ENCODE results near the gene SIPA1L3. TPM values are rescaled to one million over a fixed set of nuclear protein-coding genes. Genes with fewer than 3 reads are reported as not detected.

Gene SIPA1L3
- total and polyA plus RNA-seq, 2 experiments from 2014 or later, result 15.7 to 54.1 TPM

GRCh38 chr19:38162632-38163031, 255.6 kb downstream of the SIPA1L3 start:
- Mint-ChIP-seq H3K27ac (no peak overlapping the region), H3K4me3 (no peak overlapping the region), H3K4me1 (no peaks in the 10 kb centered on the region; the same call in 2 of the 3 replicates), H3K27me3 (ENCODE audit: insufficient read depth, low read depth, poor library complexity) (peaks cover 17% of the 10 kb centered on the region), H3K9me3 (peaks cover 20% of the 10 kb centered on the region), H3K36me3 (ENCODE audit: low read depth) (peaks cover 47% of the 10 kb centered on the region)
- Histone ChIP-seq H3K4me3 (no peak overlapping the region), H3K4me1 (ENCODE audit: insufficient read depth) (no peaks in the 10 kb centered on the region), H3K9me2 (ENCODE audit: insufficient read depth) (no peaks in the 10 kb centered on the region), H3K27me3 (ENCODE audit: insufficient read depth) (no peaks in the 10 kb centered on the region), H4K20me1 (replicated peaks; ENCODE audit: insufficient read depth) (no peaks in the 10 kb centered on the region), H2AFZ (no peak overlapping the region), H3K27ac (ENCODE audit: low read depth) (no peak overlapping the region), H3K79me2 (replicated peaks; ENCODE audit: insufficient read depth) (no peaks in the 10 kb centered on the region), H3F3A (replicated peaks; ENCODE audit: low read depth) (no peaks in the 10 kb centered on the region), H3K36me3 (ENCODE audit: insufficient read depth) (peaks cover 3% of the 10 kb centered on the region), H3K4me2 (no peak overlapping the region)
- ATAC-seq, result peak; percentile 25; the same call in 1 of the 3 replicates
- TF ChIP-seq CTCF (conservative IDR thresholded peaks at IDR 0.05; ENCODE audit: low read depth in 2 of 2) (no peak), ZNF331 (CRISPR knock-in tag; IDR thresholded peaks at IDR 0.05; ENCODE audit: low read depth) (no peak), ZNF114 (CRISPR knock-in tag; IDR thresholded peaks at IDR 0.05) (no peak), CREB1 (CRISPR knock-in tag; IDR thresholded peaks at IDR 0.05; ENCODE audit: low read depth) (no peak), JUNB (IDR thresholded peaks at IDR 0.05; ENCODE audit: unreplicated experiment) (no peak), STAT1 (IDR thresholded peaks at IDR 0.05; ENCODE audit: unreplicated experiment) (no peak), NANOG (IDR thresholded peaks at IDR 0.05; ENCODE audit: borderline replicate concordance) (no peak), EZH2 (IDR thresholded peaks at IDR 0.05; ENCODE audit: low read depth, unreplicated experiment) (no peak), REST (IDR thresholded peaks at IDR 0.05; ENCODE audit: unreplicated experiment) (no peak), EZH2phosphoT487 (IDR thresholded peaks at IDR 0.05; ENCODE audit: unreplicated experiment) (no peak), POLR2AphosphoS5 (IDR thresholded peaks at IDR 0.05; ENCODE audit: low read depth) (no peak)
- TF ChIP-seq, protein P1, sequence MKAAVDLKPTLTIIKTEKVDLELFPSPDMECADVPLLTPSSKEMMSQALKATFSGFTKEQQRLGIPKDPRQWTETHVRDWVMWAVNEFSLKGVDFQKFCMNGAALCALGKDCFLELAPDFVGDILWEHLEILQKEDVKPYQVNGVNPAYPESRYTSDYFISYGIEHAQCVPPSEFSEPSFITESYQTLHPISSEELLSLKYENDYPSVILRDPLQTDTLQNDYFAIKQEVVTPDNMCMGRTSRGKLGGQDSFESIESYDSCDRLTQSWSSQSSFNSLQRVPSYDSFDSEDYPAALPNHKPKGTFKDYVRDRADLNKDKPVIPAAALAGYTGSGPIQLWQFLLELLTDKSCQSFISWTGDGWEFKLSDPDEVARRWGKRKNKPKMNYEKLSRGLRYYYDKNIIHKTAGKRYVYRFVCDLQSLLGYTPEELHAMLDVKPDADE (IDR thresholded peaks at IDR 0.05), result no peak
- TF ChIP-seq, protein P2, sequence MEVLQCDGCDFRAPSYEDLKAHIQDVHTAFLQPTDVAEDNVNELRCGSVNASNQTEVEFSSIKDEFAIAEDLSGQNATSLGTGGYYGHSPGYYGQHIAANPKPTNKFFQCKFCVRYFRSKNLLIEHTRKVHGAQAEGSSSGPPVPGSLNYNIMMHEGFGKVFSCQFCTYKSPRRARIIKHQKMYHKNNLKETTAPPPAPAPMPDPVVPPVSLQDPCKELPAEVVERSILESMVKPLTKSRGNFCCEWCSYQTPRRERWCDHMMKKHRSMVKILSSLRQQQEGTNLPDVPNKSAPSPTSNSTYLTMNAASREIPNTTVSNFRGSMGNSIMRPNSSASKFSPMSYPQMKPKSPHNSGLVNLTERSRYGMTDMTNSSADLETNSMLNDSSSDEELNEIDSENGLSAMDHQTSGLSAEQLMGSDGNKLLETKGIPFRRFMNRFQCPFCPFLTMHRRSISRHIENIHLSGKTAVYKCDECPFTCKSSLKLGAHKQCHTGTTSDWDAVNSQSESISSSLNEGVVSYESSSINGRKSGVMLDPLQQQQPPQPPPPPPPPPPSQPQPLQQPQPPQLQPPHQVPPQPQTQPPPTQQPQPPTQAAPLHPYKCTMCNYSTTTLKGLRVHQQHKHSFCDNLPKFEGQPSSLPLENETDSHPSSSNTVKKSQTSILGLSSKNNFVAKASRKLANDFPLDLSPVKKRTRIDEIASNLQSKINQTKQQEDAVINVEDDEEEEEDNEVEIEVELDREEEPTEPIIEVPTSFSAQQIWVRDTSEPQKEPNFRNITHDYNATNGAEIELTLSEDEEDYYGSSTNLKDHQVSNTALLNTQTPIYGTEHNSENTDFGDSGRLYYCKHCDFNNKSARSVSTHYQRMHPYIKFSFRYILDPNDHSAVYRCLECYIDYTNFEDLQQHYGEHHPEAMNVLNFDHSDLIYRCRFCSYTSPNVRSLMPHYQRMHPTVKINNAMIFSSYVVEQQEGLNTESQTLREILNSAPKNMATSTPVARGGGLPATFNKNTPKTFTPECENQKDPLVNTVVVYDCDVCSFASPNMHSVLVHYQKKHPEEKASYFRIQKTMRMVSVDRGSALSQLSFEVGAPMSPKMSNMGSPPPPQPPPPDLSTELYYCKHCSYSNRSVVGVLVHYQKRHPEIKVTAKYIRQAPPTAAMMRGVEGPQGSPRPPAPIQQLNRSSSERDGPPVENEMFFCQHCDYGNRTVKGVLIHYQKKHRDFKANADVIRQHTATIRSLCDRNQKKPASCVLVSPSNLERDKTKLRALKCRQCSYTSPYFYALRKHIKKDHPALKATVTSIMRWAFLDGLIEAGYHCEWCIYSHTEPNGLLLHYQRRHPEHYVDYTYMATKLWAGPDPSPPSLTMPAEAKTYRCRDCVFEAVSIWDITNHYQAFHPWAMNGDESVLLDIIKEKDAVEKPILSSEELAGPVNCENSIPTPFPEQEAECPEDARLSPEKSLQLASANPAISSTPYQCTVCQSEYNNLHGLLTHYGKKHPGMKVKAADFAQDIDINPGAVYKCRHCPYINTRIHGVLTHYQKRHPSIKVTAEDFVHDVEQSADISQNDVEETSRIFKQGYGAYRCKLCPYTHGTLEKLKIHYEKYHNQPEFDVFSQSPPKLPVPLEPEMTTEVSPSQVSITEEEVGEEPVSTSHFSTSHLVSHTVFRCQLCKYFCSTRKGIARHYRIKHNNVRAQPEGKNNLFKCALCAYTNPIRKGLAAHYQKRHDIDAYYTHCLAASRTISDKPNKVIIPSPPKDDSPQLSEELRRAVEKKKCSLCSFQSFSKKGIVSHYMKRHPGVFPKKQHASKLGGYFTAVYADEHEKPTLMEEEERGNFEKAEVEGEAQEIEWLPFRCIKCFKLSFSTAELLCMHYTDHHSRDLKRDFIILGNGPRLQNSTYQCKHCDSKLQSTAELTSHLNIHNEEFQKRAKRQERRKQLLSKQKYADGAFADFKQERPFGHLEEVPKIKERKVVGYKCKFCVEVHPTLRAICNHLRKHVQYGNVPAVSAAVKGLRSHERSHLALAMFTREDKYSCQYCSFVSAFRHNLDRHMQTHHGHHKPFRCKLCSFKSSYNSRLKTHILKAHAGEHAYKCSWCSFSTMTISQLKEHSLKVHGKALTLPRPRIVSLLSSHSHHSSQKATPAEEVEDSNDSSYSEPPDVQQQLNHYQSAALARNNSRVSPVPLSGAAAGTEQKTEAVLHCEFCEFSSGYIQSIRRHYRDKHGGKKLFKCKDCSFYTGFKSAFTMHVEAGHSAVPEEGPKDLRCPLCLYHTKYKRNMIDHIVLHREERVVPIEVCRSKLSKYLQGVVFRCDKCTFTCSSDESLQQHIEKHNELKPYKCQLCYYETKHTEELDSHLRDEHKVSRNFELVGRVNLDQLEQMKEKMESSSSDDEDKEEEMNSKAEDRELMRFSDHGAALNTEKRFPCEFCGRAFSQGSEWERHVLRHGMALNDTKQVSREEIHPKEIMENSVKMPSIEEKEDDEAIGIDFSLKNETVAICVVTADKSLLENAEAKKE (CRISPR knock-in tag; IDR thresholded peaks at IDR 0.05), result no peak
- DNase-seq (ENCODE audit: low spot score), result no peak

All from GM23338 (cell line).